Measurements from ENCODE around the gene SGPL1.
A peak's percentile ranks its signal among the peaks of the same experiment; 100 is the strongest.
"Not testable (repeated sequence)": the region's sequence is repeated elsewhere in the genome, so short reads cannot be mapped to it uniquely, and the experiment has no call there.

SGPL1 gene

DNA sequence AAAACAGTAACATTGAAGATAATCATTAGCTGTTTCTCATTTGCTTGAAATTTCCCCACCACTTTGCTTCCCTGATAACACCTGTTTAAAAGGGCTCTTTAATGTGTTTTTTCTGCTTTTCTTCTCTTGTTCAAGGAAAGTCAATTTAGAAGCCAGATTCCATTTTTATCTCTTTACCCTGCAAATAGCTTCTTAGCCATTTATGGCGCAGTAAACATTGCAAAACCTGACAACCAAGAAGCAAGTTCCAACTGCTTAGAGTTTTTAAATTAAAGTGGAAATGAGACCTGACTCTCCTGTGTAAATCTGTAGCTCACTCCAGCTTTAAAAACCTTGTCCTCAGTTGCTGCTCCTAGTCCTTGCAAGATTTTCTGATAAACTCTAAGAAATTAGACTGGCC is 30.1 kb downstream of the SGPL1 start:
- no peak for DNase-seq

DNA sequence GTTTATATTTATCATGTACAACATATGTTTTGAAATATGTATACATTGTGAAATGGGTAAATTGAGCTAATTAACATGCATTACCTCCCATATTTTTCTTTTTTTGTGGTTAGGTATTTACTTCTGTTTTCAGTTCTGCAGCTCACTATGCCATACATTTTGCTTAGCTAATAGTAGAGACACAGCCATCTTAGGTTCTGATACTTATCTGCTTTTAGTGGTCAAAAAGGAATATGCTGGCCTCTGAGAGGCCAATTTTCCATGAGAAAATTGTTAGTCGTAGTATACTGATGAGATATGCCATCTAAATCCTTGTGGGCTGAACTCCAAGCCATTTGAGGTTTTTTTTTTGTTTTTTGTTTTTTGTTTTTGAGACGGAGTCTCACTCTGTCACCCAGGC is 31.0 kb downstream of the SGPL1 start:
- DNase-seq: no peak

DNA sequence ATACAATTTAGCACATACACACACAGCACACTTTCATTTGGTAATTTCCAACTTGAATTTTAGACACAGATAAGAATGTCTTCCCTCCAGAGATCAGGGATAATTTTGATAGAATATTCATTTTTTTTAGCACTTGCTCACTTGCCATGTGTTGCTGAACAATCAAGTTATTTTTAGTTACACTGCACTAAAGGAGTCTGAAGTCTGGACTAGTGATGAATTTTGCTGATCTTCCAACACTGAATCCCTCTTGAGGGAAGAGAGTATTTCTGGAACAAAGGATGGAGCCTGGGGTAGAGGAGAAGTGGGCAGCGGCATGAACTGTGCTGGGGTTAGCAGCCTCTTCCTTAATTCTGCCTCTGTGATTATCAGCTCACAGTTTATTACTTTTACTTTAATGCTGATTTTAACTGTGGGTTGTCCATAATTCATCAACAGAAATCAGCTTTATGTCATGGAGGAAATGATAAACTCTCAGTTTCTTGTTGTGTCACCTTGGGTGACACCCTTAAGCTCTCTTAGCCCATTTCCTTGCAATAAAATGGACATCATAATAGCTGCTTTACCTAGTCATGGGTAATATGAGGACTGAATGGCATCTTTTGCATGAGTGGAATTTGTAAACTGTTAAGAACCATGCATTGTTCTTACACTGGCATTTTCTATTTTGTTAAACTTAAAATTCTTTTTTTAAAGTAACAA is 32.1 kb downstream of the SGPL1 start:
- DNase-seq: no peak

DNA sequence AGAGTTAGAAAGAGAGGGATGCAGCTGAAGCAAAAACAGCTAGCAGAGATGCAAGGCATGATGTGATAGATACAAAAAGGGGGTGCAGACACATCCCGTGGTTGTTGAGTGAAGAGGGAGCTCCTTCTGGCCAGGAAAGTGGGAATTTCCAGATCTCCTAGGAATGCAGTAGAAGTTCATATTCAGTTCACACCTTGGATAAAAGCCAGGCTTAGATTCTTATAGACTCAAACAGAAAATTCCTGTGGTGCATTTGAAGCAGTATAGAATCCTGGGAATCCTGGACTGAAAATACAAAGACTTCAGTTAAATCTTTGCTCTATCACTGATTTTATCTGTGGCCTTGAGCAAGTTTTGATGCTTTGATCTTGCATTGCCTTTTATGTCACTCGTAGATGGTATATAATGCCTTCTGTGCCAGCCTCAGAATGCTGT is 33.9 kb downstream of the SGPL1 start:
- no peak for DNase-seq

DNA sequence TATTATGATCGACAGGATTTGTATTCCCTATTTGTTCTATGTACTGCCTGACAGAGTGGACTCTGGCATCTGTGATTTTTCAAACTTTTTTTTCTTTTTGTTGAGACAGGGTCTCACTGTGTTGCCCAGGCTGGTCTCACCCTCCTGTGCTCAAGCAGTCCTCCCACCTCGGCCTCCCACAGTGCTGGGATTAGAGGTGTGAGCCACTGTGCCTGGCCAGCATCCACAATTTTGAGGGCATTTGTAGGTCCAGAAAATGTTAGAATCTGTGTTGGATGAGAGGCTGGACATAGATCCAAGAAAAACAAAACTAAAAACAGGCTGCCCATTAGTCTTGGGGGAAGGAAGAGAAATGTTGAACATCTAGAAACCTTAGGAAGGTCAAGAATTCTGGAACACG is 34.3 kb downstream of the SGPL1 start:
- no peak for DNase-seq

DNA sequence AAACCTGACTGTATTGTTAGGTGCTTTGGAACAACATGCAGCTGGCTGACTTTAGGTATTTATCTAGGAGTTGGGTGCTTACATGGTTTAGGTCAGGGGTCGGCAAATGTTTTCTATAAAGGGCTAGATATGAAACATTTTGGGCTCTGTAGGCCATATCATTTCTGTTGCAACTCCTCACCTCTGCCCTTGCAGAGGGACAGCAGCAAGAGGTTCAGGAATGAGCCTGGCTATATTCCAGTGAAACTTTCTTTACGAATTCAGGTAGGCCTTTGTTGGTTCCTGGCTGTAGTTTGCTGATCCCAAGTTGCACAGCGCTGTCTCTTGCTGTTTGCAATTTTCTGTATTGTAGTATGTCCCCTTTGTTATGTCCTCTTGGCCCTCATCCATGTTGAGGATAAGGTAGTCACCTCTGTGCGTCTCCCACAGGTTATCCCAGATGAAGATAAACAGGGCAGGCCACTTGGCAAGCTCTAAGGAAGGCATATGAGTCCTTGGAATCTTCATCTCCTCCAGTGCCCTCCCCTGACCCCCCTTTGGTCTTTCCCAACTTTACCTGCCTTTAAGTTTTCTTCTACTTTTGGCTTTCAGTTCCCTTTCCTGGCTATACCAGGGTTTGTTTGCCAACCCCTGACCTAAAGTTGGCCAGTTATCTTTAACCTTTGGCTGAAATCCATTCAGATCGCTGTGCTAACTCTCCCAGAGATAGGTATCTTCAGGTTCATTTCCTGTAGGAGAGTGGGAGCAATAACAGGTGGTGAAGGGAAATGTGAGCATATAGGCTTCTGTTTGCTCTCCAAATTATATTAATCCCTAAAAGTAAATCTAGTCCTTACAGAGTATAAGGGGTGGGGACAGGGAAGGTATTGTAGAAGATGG is 36.1 kb downstream of the SGPL1 start:
- DNase-seq: no peak

DNA sequence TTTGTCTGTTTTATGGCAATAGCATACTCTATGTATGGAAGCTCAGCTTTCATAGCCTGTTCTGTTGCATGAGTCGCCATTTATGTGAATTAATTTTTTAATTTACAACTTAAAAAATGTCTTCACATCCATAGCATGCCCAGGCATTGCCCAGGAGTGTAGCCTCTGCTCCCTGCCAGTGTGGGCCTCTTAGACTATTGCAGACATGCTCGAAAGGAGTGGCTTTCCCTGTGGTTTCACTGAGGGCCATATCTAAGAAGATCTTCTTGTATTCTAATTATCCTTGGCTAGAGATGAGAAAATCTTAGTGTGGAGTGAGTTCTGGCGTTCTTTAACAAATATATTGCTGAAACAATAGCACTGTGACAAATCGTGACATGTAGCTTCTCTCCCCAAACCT is 37.3 kb downstream of the SGPL1 start:
- no peak for DNase-seq

DNA sequence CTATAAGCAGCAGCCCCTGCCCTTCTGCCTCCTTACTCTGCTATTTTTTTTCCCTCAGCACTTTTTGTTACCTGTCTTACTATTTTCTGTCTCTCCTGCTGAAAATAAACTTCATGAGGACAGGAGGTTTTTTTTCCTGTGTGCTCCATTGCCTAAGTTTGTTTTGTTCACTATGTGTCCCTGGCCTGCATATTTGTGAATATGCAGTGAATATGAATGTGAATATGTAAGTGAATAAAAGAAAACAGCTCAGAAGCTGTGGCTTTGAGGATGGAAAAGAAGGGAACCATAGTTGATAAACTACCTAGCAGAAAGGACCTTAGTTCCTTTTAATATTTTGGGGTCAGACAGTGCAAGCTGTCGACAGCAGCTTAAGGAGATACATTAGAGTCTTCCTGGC is 37.7 kb downstream of the SGPL1 start:
- no peak for DNase-seq

DNA sequence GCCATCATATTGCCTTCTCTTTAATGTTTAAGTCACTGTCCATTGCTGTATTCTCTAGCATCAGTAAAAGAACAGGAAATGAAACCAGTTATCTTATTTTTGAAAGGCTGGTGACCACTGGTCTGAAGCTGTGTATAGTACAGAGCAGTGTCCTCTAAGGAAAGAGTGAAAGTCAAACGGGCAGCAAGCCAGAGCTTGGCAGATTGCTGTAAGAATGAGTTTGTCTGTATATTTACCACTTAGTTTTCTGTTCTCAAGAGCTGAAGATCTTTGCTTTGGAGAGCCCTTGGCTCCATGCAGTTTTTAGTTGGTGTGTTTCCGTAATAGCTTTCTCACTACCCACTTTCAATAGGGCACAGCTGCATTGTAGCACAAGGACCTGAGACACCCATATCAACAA is 40.7 kb downstream of the SGPL1 start:
- no peak for DNase-seq

DNA sequence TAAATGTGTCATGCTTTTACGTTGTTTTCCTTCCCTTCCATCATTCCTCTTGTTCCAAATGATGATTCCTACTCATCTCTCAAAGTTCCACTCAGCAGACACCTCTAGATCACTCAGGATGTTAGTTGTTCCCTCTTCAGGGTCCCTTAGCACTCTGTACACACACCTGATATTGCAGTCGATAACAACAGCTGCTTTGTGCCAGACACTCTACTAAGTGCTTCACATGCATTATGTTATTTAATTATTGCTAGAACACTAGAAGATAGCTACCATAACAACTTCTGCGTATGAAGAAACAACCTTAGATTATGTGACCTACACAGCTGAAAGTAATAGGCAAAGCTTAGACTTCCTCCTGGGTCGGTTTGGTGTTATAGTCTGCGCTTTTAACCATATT is 43.0 kb downstream of the SGPL1 start:
- no peak for DNase-seq

DNA sequence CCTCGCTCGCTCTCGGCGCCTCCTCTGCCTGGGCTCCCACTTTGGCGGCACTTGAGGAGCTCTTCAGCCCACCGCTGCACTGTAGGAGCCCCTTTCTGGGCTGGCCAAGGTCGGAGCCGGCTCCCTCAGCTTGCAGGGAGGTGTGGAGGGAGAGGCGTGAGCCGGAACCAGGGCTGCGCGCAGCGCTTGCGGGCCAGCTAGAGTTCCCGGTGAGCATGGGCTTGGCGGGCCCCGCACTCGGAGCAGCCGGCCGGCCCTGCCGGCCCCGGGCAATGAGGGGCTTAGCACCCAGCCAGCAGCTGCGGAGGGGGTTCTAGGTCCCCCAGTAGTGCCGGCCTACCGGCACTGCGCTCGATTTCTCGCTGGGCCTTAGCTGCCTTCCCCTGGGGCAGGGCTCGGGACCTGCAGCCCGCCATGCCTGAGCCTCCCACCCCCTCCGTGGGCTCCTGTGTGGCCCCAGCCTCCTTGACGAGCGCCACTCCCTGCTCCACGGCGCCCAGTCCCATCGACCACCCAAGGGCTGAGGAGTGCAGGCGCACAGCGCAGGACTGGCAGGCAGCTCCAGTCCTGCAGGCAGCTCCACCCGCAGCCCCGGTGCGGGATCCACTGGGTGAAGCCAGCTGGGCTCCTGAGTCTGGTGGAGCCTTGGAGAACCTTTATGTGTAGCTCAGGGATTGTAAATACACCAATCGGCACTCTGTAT is 45.9 kb downstream of the SGPL1 start:
- not testable (repeated sequence) for DNase-seq

DNA sequence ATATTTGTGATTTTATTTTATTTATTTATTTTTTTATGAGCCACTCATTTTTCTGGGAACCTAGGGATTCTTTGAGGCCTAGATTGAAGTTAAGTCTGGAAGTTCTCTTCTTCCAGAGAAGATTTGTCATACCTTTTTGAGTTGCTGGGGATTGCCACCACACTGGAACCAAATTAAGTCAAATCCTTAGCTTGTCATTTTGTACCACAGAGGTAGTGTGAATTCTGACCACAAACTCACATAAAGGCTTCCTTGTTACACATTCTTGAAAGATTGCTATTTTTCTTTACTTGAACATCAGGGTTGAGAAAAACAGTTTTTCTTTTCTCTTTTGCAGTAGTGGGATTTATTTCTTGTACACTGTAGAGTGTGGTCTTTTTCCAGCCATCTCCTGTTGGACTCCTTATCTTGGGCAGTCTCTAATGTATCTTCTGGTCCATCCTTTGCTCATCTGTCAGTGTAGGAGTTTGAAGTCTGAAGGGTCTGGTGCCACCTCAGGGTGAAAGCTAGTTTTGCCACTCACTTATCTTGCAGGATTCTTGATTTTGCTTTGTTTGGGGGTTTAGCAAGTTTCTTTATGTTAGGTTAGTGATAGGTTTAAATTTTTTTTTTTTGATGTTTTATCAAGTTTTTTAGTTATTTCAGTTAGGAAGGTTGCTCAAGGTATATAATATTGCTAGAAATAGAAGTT is 47.9 kb downstream of the SGPL1 start:
- no peak for DNase-seq

DNA sequence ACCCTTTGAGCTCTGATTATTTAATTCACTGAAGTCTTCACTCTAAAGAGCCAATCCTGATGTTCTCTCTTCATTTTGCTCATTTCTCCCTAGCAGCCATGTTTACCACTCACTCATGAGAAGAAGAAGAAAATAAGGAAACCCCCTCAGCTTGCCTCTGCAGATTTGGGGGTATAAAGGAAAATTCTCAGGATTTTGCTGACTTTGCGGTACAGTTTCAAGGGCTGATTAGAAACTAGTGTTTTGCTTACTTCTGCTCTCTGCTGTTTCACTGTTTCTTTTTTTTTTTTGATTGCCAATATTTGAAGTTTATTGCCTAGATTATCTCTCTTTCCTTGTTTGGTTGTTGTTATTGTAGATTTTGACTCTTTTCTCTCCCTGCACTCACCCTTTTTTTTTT is 49.2 kb downstream of the SGPL1 start:
- DNase-seq: no peak

DNA sequence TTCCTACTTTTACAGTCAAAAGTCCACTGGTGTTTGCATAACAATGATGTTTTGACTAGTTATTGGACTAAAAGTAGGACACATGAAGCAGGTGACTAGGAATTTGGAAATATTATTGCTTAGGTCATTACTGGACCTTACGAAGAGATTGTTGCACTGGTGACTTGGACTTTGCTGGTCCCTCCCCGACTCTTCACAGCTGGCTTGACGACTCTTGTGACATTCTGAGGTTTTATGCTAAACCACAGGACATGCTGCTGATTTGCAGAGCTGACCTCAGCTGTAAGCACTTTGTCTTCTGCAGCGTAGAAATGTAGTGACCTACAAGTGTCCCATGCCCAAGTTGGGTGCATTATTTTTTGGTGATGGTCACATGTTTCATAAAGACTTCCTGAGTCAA is 50.7 kb downstream of the SGPL1 start:
- no peak for DNase-seq

DNA sequence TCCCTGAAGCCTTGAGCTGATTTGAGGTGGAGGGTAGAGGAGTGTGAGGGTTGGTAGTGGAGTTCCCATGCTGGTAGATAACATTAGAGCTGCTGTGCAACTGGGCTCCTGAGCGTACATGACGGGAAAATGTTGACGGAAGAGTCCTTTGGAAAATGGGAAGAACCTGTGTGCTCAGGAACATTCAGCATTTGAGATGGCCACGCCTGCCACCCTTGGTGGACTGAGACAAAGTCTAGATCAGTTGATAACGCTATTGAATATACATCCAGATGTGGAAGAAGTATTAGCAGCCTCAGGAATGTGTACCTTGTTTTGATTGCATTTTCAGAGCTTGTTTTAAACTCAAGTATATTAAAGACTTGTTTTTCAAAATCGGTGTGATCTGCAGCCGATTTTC is 56.5 kb downstream of the SGPL1 start:
- no peak for DNase-seq

DNA sequence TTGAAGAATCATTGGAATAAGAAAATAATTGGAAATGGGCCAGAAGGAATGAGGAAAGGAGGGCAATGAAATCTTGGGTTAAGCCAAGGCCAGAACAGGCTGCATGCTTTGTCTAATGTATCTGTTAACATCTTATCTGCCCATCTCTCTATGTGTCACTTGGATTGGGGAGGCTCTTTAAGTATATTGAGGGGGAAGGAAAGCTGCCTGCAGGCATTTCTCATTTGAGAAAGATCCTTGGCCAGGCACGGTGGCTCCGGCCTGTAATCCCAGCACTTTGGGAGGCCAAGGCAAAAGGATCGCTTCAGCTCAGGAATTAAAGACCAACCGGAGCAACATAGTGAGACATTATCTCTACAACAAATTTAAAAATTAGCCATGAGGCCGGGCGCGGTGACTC is 58.3 kb downstream of the SGPL1 start:
- DNase-seq: no peak

DNA sequence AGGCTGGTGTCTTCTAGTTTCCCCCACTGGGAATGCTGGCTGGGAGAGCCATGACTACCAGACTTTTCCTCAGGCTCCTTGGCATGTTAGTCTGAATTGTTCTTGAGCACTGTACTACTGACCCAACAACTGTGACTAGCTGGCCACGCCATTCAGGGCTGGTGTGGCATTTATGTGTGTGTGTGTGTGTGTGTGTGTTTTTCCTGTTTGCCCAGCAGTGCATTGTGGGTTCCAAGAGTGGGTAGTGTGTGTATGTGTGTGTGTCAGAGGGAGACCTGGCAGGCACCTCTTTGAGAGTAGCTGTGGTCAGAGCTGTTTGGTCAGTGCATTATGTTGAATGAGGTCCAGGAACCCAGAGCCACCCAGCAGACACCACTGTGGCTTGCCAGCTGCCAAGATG is 63.5 kb downstream of the SGPL1 start:
- no peak for DNase-seq

DNA sequence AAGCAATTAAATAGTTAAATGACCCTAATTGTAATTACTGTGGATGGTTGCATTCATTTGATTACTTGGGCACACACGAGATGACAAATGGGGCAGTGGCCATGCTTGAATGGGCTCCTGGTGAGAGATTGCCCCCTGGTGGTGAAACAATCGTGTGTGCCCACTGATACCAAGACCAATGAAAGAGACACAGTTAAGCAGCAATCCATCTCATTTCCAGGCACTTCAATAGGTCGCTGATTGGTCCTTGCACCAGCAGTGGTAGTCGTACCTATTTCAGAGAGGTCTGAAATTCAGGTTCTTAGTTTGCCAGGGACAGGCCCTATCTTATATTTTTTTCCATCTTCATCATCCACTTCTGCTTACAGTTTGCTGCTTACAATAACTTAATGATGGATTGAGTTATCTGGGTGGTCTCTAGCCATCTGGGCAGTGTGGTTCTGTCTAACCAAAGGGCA is 64.4 kb downstream of the SGPL1 start:
- peak; percentile 83 for DNase-seq

DNA sequence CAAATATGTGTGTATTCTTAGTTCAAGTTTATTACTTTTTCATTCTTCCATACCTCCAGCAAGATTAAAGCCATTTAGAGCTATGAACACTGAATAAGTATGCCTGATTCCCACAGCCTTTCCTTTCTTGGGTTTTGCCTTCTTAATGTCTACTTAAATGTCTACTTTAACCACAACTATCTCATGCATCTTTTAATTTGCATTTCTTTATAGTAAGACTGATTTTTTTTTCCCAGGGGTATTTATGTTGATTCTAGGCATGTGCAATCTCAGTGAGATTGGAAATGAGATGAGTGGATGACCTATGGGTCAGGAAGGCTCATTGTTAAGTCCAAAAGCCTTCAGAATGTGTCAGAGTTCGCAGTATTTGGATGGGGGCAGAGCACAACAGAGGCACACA is 69.0 kb downstream of the SGPL1 start:
- no peak for DNase-seq

DNA sequence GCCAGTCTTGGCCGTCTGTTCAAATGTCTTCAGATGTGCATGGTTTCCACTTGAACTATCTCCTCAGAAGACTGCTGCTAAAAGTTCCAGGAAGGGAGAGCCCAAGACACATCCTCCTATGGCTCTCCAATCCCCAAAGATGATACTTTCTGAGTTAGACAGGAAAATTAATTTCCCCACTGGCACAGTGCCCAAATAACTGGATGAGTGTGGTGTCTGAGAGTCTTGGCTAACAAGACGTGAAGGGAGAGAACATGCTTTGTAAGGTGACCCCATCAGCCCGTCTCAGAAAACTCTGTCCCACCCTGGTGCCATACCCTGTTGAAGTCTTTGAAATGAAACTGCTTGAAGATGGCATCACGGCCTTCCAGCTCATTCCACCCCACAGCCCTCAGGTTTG is 69.7 kb downstream of the SGPL1 start:
- DNase-seq: no peak

DNA sequence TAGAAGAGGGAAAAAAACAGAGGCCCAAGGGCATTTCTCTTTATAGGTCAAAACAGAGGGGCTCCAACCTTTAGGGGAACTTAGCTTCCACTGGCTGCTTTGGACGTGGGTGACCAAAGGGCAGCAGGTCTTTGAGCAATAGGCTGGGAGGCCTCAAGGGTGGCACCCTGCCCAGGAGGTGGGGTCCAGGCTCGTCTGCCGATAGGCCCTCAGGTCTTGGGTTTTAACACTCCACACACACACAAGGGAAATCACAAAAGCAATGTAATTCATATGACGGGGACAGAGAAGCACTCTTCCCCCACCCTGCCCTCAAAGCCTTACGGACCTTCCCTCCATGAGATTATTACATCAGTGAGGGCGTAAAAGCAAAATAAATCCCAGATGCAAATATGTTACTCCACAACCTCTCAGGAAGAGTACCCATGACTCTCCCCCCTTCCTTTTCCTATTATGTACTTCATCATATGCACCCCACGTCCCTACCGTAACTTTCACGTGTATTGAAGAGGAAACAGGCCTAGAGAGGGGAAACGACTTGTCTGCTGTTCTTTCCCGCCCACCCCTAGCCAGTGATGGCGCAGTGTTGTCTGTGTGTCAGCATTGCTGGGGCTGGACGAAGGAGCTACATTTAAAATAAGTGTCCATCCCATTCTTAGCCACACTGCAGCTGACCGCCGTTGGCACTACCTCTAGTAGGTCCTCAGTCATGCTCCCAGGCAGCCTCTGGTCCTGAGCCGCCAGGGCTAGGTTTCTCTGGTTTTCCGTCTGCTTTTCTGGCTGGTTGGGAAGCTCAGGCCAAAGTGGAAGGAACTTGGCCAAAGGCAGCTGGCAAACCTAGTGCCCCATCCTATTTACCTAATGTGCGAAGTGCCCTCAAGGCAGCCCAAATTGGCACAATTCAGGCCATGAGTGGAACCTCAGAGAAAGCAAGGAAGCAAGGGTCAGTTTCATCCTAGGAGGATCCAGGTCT is 70.5 kb downstream of the SGPL1 start:
- DNase-seq: no peak

Measured in hematopoietic multipotent progenitor cell treated with erythropoietin and hydrocortisone succinate and interleukin-3 and kit ligand, for 8 days (in vitro differentiated cells).